Endothelial cell of umbilical vein (primary cell): ENCODE data around the gene MACROD2. TPM values are rescaled to one million over a fixed set of nuclear protein-coding genes. Genes with fewer than 3 reads are reported as not detected.

Experiments
- BruUV-seq: library from RNA; stranded (reverse); fragments of 400-500 nt; replicated peaks from 2 replicates; lab custom pipeline; 2021; lab: Mats Ljungman, UMichigan
- CTCF ChIA-PET: fragments of 300-600, 350-600 bp; sonication (Branson Sonifier 250); formaldehyde crosslinking; loops from one replicate; lab custom pipeline; 2021; ENCODE audit warnings: antibody characterized with exemption, inconsistent platforms; lab: Charles Lee
- POLR2A ChIA-PET: fragments of 300-600, 350-600 bp; sonication (Branson Sonifier 250); formaldehyde crosslinking; loops from one replicate; lab custom pipeline; 2021; ENCODE audit warnings: antibody characterized with exemption, inconsistent platforms; lab: Charles Lee
- DNase-seq: peaks from one replicate; pipeline ENCODE4 v3.0.0-alpha.2; 2011; ENCODE audit warnings: low read depth, low spot score
- FAIRE-seq: peaks from 2 replicates; lab custom pipeline; 2011; peaks lifted over from hg19 to GRCh38; lab: Jason Lieb, UNC
- H2AFZ ChIP-seq: 2 replicates; pipeline ENCODE4 v1.6.0; 2012; ENCODE audit warnings: low read depth, low read length, control low read depth, inconsistent platforms
- H3K27ac ChIP-seq: 2 replicates; pipeline ENCODE4 v1.5.1; 2011; ENCODE audit warnings: low read depth, mild to moderate bottlenecking, control low read depth, low read length, moderate library complexity; ENCODE audit not compliant: insufficient read depth
- H3K27me3 ChIP-seq, 2 experiments: 2 replicates each; pipeline versions ENCODE4 v1.6.0 to v1.6.1; 2011; ENCODE audit warnings: low read length in 2 of 2, mixed read lengths in 1 of 2; ENCODE audit not compliant: control insufficient read depth in 2 of 2, insufficient read depth in 2 of 2
- H3K36me3 ChIP-seq, 2 experiments: 2 replicates in 1 of 2; 3 replicates in 1 of 2; pipeline ENCODE4 v1.5.1; 2011; ENCODE audit warnings: low read length in 2 of 2, mild to moderate bottlenecking in 1 of 2, moderate library complexity in 1 of 2; ENCODE audit not compliant: control insufficient read depth in 2 of 2, insufficient read depth in 2 of 2; ENCODE audit errors: extremely low read depth in 1 of 2
- H3K4me1 ChIP-seq: 3 replicates; pipeline ENCODE4 v1.5.1; 2011; ENCODE audit warnings: mild to moderate bottlenecking, low read length; ENCODE audit not compliant: control insufficient read depth, insufficient read depth; ENCODE audit errors: extremely low read depth
- H3K4me2 ChIP-seq: 2 replicates; pipeline ENCODE4 v1.6.1; 2011; ENCODE audit warnings: low read length, control low read depth, mixed read lengths; ENCODE audit not compliant: insufficient read depth
- H3K4me3 ChIP-seq, 3 experiments: fragments of 200-600 bp in 1 of 3; sonication (generic), shearing (Covaris generic) in 1 of 3; replicated peaks in 1 of 3; 2 replicates each; pipeline ENCODE4 v1.5.1; 2011 to 2016; ENCODE audit warnings: control low read depth in 3 of 3, low read length in 3 of 3, mild to moderate bottlenecking in 2 of 3, inconsistent platforms in 1 of 3, low read depth in 1 of 3, moderate library complexity in 1 of 3; ENCODE audit not compliant: insufficient read depth in 1 of 3
- H3K79me2 ChIP-seq: 2 replicates; pipeline ENCODE4 v1.6.0; 2012; ENCODE audit warnings: low read length, inconsistent platforms; ENCODE audit not compliant: control insufficient read depth, insufficient read depth
- H3K9ac ChIP-seq: replicated peaks from 2 replicates; pipeline ENCODE3; 2011; ENCODE audit warnings: low read length, control low read depth; ENCODE audit not compliant: insufficient read depth; ENCODE audit errors: extremely low read depth
- H3K9me1 ChIP-seq: replicated peaks from 3 replicates; pipeline ENCODE4 v1.6.0; 2011; ENCODE audit warnings: mild to moderate bottlenecking, low read length; ENCODE audit not compliant: control insufficient read depth, insufficient read depth; ENCODE audit errors: extremely low read depth
- H3K9me3 ChIP-seq: replicated peaks from 2 replicates; pipeline ENCODE4 v1.5.1; 2012; ENCODE audit warnings: low read length, inconsistent platforms; ENCODE audit not compliant: control insufficient read depth, insufficient read depth
- H4K20me1 ChIP-seq: replicated peaks from 2 replicates; pipeline ENCODE3; 2011; ENCODE audit warnings: mild to moderate bottlenecking, low read length; ENCODE audit not compliant: control insufficient read depth, insufficient read depth; ENCODE audit errors: extremely low read depth
- EZH2 ChIP-seq: IDR thresholded peaks from 2 replicates; pipeline ENCODE4 v1.6.1; 2012; ENCODE audit warnings: borderline replicate concordance, low read depth, mild to moderate bottlenecking, moderate library complexity, low read length, inconsistent platforms; ENCODE audit not compliant: severe bottlenecking
- FOS ChIP-seq: IDR thresholded peaks from 2 replicates; pipeline ENCODE4 v1.6.1; 2011; ENCODE audit warnings: mild to moderate bottlenecking, low read length, moderate library complexity, borderline replicate concordance; ENCODE audit not compliant: insufficient read depth
- GATA2 ChIP-seq: IDR thresholded peaks from 2 replicates; pipeline ENCODE4 v1.7.0; 2011; ENCODE audit warnings: low read depth, mild to moderate bottlenecking, moderate library complexity, mixed read lengths, low read length; ENCODE audit not compliant: insufficient read length, insufficient read depth
- JUN ChIP-seq: IDR thresholded peaks from 2 replicates; pipeline ENCODE4 v1.6.1; 2011; ENCODE audit warnings: borderline replicate concordance, low read depth; ENCODE audit not compliant: insufficient read length, insufficient read depth
- MYC ChIP-seq: IDR thresholded peaks from one replicate; pipeline ENCODE4 v1.6.1; 2011; ENCODE audit warnings: mild to moderate bottlenecking, low read depth, low read length
- POLR2A ChIP-seq: IDR thresholded peaks from 2 replicates; pipeline ENCODE4 v1.6.1; 2012; ENCODE audit warnings: low read depth, mild to moderate bottlenecking, control low read depth, low read length
- POLR2AphosphoS5 ChIP-seq: IDR thresholded peaks from 2 replicates; pipeline ENCODE4 v1.6.1; 2012; ENCODE audit warnings: low read depth, mild to moderate bottlenecking, control low read depth, low read length, moderate library complexity; ENCODE audit not compliant: insufficient read depth
- dilution Hi-C: fragments of 300-500 bp; cut with MboI; formaldehyde crosslinking; loops from one replicate; pipeline ENCODE4 v1.15.0; 2019; ENCODE audit warnings: low sequenced_read_pairs; ENCODE audit not compliant: extremely low pct_ligation_motif_present
- intact Hi-C: fragments of 100-400 bp; cut with micrococcal nuclease; formaldehyde crosslinking; loops from one replicate; pipeline ENCODE4 v1.10.0; 2022
- polyA plus RNA-seq, 4 experiments: library from polyadenylated mRNA; depleted of rRNA in 3 of 4; stranded (reverse) in 3 of 4; unstranded in 1 of 4; fragments of >200 nt; gene quantifications; 2 replicates each; pipeline versions ENCODE4 v1.2.1 to v1.2.3, GENCODE V29; 2011 to 2012; ENCODE audit warnings: missing spikeins in 1 of 4
- total RNA-seq: library from RNA; stranded (reverse); gene quantifications from 2 replicates; pipeline ENCODE4 v1.2.3, GENCODE V29; 2021
- TF ChIP-seq, protein P1 (sequence below), 2 donors: IDR thresholded peaks; 1 replicate in 1 of 2; 2 replicates in 1 of 2; pipeline ENCODE4 v1.5.1; 2011; ENCODE audit warnings: low read length in 2 of 2, mild to moderate bottlenecking in 2 of 2, moderate library complexity in 2 of 2, control low read depth in 1 of 2, inconsistent platforms in 1 of 2, low read depth in 1 of 2; ENCODE audit not compliant: insufficient read depth in 1 of 2; ENCODE audit errors: extremely low read depth in 1 of 2
- TF ChIP-seq, protein P2 (sequence below): IDR thresholded peaks from 2 replicates; pipeline ENCODE4 v1.6.1; 2011; ENCODE audit not compliant: insufficient read depth, insufficient read length

The MACROD2 gene
- total and polyA plus RNA-seq, 2 donors (not counting 3 experiments of a cell fraction or from before 2014, with no cell fraction given), result 0.11 to 0.73 TPM

DNA sequence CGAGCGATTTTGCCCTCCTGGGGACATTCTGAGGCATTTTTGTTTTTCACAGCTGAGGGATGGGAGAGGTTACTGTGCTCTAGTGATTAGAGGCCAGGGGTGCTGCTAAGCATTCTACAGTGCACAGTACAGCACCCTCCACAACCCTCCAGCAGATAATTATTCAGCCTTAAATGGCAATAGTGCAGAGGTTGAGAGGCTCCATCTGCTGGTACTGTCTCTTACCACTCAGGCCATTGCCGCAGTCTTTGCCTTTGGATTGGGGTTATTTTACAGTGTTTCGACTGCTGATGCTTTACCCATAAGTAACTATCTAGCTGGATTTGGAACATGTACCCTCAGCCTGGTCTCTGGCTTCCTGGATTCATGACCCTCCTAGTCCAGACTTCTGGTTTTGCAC, 1872.6 kb downstream of the MACROD2 start:
- no peak overlapping the region for H3K4me2 ChIP-seq
- dilution Hi-C loops (no loop called here), intact Hi-C loops (no loop called here)
- H3K9me3 ChIP-seq, result no peaks in the 10 kb centered on the region
- no peaks in the 10 kb centered on the region for H3K36me3 ChIP-seq
- no peaks in the 10 kb centered on the region for H3K79me2 ChIP-seq
- no peak overlapping the region for H3K27ac ChIP-seq
- H2AFZ ChIP-seq, result no peak overlapping the region
- H3K27me3 ChIP-seq, result no peaks in the 10 kb centered on the region
- H3K9me1 ChIP-seq, result no peaks in the 10 kb centered on the region
- H3K4me1 ChIP-seq, result no peaks in the 10 kb centered on the region
- no peaks in the 10 kb centered on the region for H4K20me1 ChIP-seq
- ChIA-PET CTCF (no interaction called here), POLR2A (no interaction called here)
- no TSS peak for BruUV-seq
- TF ChIP-seq EZH2 (no peak), POLR2AphosphoS5 (no peak), POLR2A (no peak), FOS (no peak), GATA2 (no peak), JUN (no peak), MYC (no peak)
- TF ChIP-seq, protein P1, sequence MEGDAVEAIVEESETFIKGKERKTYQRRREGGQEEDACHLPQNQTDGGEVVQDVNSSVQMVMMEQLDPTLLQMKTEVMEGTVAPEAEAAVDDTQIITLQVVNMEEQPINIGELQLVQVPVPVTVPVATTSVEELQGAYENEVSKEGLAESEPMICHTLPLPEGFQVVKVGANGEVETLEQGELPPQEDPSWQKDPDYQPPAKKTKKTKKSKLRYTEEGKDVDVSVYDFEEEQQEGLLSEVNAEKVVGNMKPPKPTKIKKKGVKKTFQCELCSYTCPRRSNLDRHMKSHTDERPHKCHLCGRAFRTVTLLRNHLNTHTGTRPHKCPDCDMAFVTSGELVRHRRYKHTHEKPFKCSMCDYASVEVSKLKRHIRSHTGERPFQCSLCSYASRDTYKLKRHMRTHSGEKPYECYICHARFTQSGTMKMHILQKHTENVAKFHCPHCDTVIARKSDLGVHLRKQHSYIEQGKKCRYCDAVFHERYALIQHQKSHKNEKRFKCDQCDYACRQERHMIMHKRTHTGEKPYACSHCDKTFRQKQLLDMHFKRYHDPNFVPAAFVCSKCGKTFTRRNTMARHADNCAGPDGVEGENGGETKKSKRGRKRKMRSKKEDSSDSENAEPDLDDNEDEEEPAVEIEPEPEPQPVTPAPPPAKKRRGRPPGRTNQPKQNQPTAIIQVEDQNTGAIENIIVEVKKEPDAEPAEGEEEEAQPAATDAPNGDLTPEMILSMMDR (IDR thresholded peaks at IDR 0.05; ENCODE audit: extremely low read depth in 1 of 2, insufficient read depth in 1 of 2, low read depth in 1 of 2, low read length in 2 of 2), result no peak
- TF ChIP-seq, protein P2, sequence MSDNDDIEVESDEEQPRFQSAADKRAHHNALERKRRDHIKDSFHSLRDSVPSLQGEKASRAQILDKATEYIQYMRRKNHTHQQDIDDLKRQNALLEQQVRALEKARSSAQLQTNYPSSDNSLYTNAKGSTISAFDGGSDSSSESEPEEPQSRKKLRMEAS, result no peak
- FAIRE-seq (no peak), DNase-seq (no peak)
- no peak overlapping the region for H3K4me3 ChIP-seq
- no peak overlapping the region for H3K9ac ChIP-seq
